SU-DHL-6 (cell line): ENCODE data around the gene KYAT1.
A peak's percentile ranks its signal among the peaks of the same experiment; 100 is the strongest.

Experiments
- H2AFZ ChIP-seq: fragments of 200-600 bp; sonication (generic); 2 replicates; pipeline ENCODE4 v1.6.1; 2014; ENCODE audit warnings: low read depth, mild to moderate bottlenecking, moderate library complexity, mixed read lengths, antibody characterized with exemption, low read length; ENCODE audit not compliant: severe bottlenecking
- H3F3A ChIP-seq: fragments of 200-600 bp; shearing (Covaris generic); 2 replicates; pipeline ENCODE4 v1.6.0; 2016; ENCODE audit warnings: antibody characterized with exemption, mild to moderate bottlenecking; ENCODE audit not compliant: insufficient read depth
- H3K27ac ChIP-seq: fragments of 200-600 bp; sonication (generic); 2 replicates; pipeline ENCODE4 v1.5.1; 2016; ENCODE audit warnings: low read depth, mild to moderate bottlenecking, low read length, moderate library complexity, mixed read lengths
- H3K27me3 ChIP-seq: fragments of 200-600 bp; sonication (generic), shearing (Covaris generic); 2 replicates; pipeline ENCODE4 v1.6.0; 2014; ENCODE audit warnings: mild to moderate bottlenecking, low read length
- H3K36me3 ChIP-seq: fragments of 200-600 bp; sonication (generic); 2 replicates; pipeline ENCODE4 v1.6.1; 2014; ENCODE audit warnings: mild to moderate bottlenecking, low read length, mixed read lengths
- H3K4me2 ChIP-seq: fragments of 300-600, 200-600 bp; shearing (Covaris generic), sonication (generic); 2 replicates; pipeline ENCODE4 v1.6.0; 2014; ENCODE audit warnings: low read length, low read depth, mild to moderate bottlenecking; ENCODE audit not compliant: poor library complexity, severe bottlenecking
- H3K4me3 ChIP-seq: fragments of 200-600 bp; sonication (generic); 2 replicates; pipeline ENCODE4 v1.5.1; 2014; ENCODE audit warnings: antibody characterized with exemption, low read length, mild to moderate bottlenecking, mixed read lengths; ENCODE audit not compliant: insufficient read depth, poor library complexity, severe bottlenecking
- H3K79me2 ChIP-seq: fragments of 200-600 bp; sonication (generic); 2 replicates; pipeline ENCODE4 v1.6.1; 2014; ENCODE audit warnings: mild to moderate bottlenecking, low read length, moderate library complexity; ENCODE audit not compliant: insufficient read depth
- H3K9ac ChIP-seq: fragments of 200-600 bp; sonication (generic); 2 replicates; pipeline ENCODE4 v1.7.0; 2014; ENCODE audit warnings: mild to moderate bottlenecking, low read length
- H3K9me2 ChIP-seq: fragments of 200-600 bp; sonication (generic); replicated peaks from 2 replicates; pipeline ENCODE4 v1.6.1; 2014; ENCODE audit warnings: low read length; ENCODE audit not compliant: insufficient read depth
- H3K9me3 ChIP-seq: fragments of 200-600 bp; sonication (generic); 2 replicates; pipeline ENCODE4 v1.6.1; 2014; ENCODE audit warnings: low read length, mixed read lengths; ENCODE audit not compliant: insufficient read depth
- H4K20me1 ChIP-seq: fragments of 200-600 bp; sonication (generic); 2 replicates; pipeline ENCODE4 v1.6.1; 2014; ENCODE audit warnings: low read depth, mild to moderate bottlenecking, antibody characterized with exemption, low read length, moderate library complexity, mixed read lengths
- EZH2phosphoT487 ChIP-seq: fragments of 200-600 bp; sonication (generic), shearing (Covaris generic); conservative IDR thresholded peaks from 2 replicates; pipeline ENCODE4 v1.6.1; 2018; ENCODE audit warnings: mild to moderate bottlenecking, antibody characterized with exemption, low read length, moderate library complexity, mixed read lengths
- TF ChIP-seq, protein P1 (sequence below): fragments of 200-600 bp; sonication (generic); IDR thresholded peaks from one replicate; pipeline ENCODE4 v1.5.1; 2017; ENCODE audit warnings: antibody characterized with exemption, mild to moderate bottlenecking, low read length, moderate library complexity; ENCODE audit not compliant: insufficient read depth, poor library complexity, severe bottlenecking

The KYAT1 gene

DNA sequence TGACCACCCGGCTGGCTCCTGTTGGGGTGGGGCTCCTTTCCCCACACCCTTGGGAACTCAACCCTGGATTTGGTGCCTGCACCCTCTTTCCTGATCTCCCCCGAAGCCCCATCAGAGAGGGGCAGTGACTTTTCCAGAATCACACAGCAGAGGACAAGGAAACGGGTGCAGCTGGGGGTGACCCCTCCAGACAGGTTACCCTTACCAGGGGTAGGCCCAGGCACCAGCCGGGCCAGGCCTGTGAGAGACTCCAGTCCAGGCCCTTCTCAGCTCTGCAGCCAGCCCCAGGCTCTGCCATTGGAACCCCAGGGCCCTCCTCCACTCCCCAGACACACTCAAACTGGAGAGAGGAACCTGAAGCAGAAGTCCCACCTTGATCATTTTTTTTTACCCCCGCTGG, 20.1 kb upstream of the KYAT1 start:
- Histone ChIP-seq H3K36me3 (no peaks in the 10 kb centered on the region), H3K4me3 (no peak overlapping the region), H3K9me2 (no peaks in the 10 kb centered on the region), H3K9ac (peak overlapping the region; percentile 51), H3F3A (no peaks in the 10 kb centered on the region), H3K79me2 (peaks cover 13% of the 10 kb centered on the region; the same call in 1 of the 2 replicates), H3K27ac (peak overlapping the region; percentile 76), H3K27me3 (no peaks in the 10 kb centered on the region), H4K20me1 (no peaks in the 10 kb centered on the region), H2AFZ (peak overlapping the region; percentile 32), H3K4me2 (peak overlapping the region; percentile 39), H3K9me3 (no peaks in the 10 kb centered on the region)
- no peak for TF ChIP-seq EZH2phosphoT487

DNA sequence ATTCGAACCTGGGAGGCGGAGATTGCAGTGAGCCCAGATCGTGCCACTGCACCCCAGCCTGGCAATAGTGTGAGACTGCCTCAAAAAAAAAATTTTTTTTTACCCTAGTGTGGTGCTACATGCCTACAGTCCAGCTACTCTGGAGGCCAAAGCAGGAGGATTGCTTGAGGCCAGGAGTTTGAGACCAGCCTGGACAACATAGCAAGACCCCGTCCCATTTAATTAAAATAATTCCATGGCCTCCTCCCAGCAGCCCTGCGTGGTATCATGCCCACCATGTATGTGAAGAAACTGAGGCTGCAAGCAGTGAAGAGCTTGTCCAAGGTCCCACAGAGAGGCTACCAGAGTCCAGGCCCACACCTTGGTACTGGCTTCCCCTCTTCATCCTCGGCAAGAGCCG, 19.6 kb upstream of the KYAT1 start:
- no peaks in the 10 kb centered on the region for H3K9me2 ChIP-seq
- H3K36me3 ChIP-seq = no peaks in the 10 kb centered on the region
- peaks cover 13% of the 10 kb centered on the region; the same call in 1 of the 2 replicates for H3K79me2 ChIP-seq
- no peaks in the 10 kb centered on the region for H3K9me3 ChIP-seq
- H3K4me3 ChIP-seq = no peak overlapping the region
- H3K9ac ChIP-seq = peak overlapping the region; percentile 51
- H3F3A ChIP-seq = no peaks in the 10 kb centered on the region
- H3K27me3 ChIP-seq = no peaks in the 10 kb centered on the region
- no peak overlapping the region for H2AFZ ChIP-seq
- TF ChIP-seq EZH2phosphoT487 = no peak
- TF ChIP-seq, protein P1, sequence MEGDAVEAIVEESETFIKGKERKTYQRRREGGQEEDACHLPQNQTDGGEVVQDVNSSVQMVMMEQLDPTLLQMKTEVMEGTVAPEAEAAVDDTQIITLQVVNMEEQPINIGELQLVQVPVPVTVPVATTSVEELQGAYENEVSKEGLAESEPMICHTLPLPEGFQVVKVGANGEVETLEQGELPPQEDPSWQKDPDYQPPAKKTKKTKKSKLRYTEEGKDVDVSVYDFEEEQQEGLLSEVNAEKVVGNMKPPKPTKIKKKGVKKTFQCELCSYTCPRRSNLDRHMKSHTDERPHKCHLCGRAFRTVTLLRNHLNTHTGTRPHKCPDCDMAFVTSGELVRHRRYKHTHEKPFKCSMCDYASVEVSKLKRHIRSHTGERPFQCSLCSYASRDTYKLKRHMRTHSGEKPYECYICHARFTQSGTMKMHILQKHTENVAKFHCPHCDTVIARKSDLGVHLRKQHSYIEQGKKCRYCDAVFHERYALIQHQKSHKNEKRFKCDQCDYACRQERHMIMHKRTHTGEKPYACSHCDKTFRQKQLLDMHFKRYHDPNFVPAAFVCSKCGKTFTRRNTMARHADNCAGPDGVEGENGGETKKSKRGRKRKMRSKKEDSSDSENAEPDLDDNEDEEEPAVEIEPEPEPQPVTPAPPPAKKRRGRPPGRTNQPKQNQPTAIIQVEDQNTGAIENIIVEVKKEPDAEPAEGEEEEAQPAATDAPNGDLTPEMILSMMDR = no peak
- H4K20me1 ChIP-seq = no peaks in the 10 kb centered on the region
- peak overlapping the region; percentile 76 for H3K27ac ChIP-seq
- H3K4me2 ChIP-seq = peak overlapping the region; percentile 39

GRCh38 chr9:128899566-128900322, 18.0 kb upstream of the KYAT1 start:
- H3K27me3 ChIP-seq = no peaks in the 10 kb centered on the region
- TF ChIP-seq, protein P1 = no peak
- no peak for TF ChIP-seq EZH2phosphoT487
- H3K9ac ChIP-seq = no peak overlapping the region
- H3K4me3 ChIP-seq = no peak overlapping the region
- H3K79me2 ChIP-seq = peaks cover 13% of the 10 kb centered on the region; the same call in 1 of the 2 replicates
- H3K27ac ChIP-seq = no peak overlapping the region
- no peaks in the 10 kb centered on the region for H3K9me3 ChIP-seq
- no peaks in the 10 kb centered on the region for H4K20me1 ChIP-seq
- no peak overlapping the region for H2AFZ ChIP-seq
- no peaks in the 10 kb centered on the region for H3F3A ChIP-seq
- no peaks in the 10 kb centered on the region for H3K36me3 ChIP-seq
- H3K4me2 ChIP-seq = no peak overlapping the region
- H3K9me2 ChIP-seq = no peaks in the 10 kb centered on the region
